Kasumi-1 (cell line): Measurements from ENCODE around the gene KDR.

Experiments used
- DNase-seq, 2 experiments: peaks; one replicate each; lab custom pipeline; 2025; lab: John Stamatoyannopoulos, UW

Gene KDR

DNA sequence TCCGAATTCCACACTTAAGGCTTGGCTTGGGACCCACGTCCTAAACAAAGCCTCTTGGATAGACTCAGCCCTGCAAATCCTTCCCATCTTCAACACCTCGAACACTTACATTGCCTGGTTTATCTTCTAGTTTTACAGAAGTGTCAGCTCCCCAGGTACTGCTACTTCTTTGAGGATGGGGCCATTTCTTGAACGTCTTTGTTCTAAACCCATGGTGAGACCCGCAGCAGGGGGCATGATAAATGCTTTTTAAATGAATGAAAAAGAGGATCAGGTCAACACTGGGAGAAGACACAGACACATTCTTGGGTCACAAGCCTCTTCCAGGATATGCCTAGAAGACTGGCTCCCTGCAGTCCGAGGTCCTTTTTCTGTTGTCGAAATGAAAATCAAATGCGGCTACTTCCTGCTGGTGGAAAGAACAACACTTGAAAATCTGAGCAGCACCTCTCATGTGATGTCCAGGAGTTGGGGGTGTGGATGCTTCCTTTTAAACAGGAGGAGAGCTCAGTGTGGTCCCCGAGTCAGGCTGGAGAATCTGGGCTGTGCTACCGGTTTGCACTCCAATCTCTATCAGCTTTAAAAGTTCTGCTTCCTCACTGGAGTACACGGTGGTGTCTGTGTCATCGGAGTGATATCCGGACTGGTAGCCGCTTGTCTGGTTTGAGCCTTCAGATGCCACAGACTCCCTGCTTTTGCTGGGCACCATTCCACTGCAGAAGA lies 45.8 kb downstream of the KDR start:
- DNase-seq, result no peak

DNA sequence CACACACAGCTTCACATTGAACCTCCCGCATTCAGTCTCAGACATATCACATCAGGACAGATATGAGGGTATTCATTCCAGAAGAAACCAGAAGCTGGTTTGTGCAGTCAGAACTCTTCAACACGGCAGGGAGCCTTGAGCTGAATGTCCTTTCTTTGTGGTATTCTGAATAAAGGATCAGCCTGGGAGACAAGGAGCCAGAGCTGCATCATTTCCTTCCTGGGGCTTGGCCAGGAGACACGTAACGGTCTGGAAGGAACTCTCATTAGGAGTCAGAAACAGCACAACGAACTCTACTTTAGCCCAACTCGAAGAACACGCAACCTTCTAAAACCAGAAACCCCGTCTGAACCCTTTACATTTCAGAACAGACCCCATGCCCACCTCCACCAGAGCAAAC lies 46.4 kb downstream of the KDR start:
- peak; percentile 74 to 78 for DNase-seq

DNA sequence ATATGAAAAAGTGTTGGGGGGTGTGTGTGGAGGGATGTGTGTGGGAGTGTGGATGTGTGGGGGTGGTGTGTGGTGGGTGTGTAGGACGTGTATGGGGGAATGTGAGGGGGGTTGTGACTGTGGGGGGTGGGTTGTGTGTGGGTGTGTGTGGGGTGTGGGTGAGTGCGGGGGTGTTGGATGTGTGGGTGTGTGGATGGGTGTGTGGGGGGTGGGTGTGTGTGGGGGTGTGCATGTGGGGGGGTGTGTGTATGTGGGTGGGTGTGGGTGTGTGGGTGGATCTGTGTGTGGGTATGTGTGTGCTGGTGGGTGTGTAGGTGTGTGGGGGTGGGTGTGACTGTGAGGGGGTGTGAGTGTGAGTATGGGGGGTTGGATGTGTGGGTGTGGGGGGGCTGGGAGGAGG lies 47.8 kb downstream of the KDR start:
- no peak for DNase-seq

GRCh38 chr4:55075823-55076716 lies 49.3 kb downstream of the KDR start:
- peak in 1 of 2 experiments; percentile 35 for DNase-seq

DNA sequence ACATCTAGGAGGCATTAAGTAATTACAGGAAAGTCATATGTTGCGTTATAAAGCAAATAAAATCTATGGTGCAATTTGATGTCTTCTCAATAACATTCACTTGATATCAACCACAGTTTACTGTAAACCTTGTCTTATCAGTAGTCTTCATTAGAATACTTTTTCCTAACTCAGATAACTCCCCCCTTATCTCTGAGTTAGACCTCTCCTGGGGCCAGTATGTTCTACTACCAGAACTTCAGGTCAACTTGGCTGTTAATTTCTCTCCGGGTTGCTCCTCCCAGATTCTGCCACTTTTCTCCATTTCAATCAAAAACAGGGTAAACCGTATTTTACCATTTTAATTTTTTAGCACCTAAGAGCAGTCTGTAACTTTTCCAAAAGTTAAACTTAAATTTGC lies 50.0 kb downstream of the KDR start:
- DNase-seq, result no peak

DNA sequence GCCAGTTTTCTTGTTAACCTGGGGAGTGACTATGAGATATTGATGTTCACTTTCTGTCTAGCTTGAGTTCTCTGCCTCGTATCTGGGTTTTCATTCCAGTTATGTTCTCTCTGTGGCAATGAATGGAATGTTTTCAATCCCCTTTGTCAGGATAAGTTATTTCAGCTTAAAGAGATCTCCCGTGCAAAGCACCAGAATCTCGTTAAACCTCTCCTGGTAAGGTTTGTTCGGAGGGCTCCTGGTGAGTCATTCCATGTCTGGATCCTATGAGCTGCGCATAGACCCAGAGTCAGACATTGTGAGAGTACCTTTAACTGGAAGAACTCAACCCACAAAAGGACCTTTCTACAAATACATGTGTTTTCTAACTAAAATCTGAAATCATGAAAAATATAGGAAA lies 51.0 kb downstream of the KDR start:
- no peak for DNase-seq

DNA sequence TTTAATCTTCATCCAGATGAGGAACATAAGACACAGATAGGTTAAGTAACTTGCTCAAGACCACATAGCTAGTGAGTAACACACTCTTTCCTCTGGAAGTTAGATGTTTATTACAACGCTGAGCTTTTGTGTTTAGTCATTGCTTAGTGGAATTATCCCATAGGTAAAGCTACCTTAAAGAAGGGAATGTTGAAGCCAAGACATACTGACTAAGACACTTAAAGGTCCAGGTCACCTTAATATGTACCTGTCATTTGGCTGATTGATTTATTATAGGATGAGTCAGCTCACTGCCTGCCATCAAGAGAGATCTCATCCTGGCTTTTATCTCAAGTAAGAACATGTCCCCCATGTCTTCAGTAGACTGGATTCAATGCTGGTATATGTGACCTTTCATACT lies 53.4 kb downstream of the KDR start:
- DNase-seq, result no peak

DNA sequence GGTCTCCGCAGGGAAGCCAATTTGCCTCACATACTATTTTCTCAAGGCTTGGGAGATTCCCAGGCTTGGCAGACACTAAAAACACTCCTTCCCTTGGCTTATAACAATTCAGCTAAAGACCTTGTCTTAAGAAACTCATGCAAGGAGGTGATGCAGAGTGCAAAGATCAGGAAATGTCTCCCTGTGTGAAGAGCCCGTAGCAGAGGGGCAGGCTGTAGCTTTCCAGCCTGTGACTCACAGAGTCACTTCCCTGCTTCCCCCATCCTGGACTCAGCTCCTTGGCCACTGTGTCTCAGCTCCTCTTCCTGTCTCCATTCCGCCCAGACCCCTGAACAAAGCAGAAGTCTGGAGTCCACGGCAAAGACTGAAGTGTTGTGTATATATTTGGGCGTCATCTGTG lies 56.1 kb downstream of the KDR start:
- DNase-seq, result peak; percentile 76 to 88

DNA sequence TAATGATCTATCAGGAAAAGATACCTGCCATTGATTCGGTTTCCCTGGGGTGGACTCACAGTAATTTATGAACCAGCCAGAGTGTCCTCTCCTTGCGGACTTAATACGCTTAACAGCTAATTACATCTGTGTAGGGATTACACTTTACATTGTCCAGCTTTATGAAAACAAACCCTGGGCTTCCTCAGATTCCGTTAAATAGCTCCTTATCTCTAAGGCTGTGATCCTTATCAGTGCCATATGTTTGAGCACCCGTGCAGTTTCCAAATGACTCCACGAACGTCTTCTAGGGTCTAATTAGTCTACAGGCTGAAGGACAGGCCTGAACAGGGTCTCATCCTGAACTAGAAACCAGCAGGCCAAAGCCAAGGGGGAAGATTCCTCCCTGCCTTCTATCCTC lies 56.9 kb downstream of the KDR start:
- no peak for DNase-seq

GRCh38 chr4:55066018-55066417 lies 59.4 kb downstream of the KDR start:
- DNase-seq, result no peak

DNA sequence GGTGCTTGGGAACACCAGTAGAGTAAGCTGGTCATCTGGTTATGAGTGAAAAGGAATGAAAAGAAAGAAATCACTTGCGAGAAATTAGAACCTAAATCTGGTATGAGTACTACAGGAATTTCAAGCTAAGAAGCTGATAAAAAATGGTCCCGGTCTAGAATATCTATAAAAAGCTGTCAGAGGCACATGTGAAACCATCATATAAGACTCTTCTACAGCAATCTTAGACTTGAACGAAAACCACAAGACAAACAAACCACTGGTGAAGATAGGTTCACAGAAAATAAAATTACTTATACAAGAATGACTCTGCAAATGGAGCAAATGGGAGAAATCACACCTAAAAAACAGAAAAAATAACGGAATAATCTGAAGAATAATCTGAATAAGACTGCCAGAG lies 69.9 kb downstream of the KDR start:
- DNase-seq, result no peak

- no peak for DNase-seq
Measured at GRCh38 chr4:55051532-55051931, 73.9 kb downstream of the KDR start.

GRCh38 chr4:55050418-55050950 lies 74.9 kb downstream of the KDR start:
- peak in 1 of 2 experiments; percentile 34 for DNase-seq

DNA sequence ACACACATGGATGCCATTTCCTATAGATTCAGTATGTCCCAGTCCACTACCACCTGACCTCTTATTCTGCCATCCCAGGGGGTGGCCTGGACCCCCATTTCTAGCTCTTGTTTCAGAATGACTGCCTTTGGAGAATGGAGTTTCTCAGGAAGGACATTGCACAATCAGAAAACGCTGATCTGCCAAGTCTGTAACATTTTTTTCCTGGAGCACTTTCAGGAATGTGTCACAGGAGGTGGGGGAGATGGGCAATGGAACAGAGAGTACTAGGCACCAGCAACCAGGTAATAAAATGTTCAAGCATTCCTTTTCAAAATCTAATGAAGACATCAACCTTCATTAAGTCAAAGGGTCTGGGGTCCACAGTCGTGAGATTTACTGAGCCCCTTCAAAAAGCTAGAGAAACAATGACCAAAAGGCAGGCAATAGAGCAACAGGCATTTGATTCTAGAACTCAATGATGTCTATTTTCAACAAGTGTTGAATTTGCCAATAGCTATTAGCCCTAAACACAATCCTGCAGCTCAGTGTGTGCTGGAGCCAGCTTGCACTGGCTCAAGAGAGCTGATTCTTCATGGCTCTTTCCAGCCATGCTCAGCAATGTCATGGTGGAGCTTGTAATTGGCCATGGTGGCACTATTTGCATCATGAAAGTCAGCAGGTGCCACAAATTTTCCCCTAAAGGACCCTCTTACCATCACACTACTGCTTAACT lies 87.1 kb downstream of the KDR start:
- DNase-seq, result no peak

DNA sequence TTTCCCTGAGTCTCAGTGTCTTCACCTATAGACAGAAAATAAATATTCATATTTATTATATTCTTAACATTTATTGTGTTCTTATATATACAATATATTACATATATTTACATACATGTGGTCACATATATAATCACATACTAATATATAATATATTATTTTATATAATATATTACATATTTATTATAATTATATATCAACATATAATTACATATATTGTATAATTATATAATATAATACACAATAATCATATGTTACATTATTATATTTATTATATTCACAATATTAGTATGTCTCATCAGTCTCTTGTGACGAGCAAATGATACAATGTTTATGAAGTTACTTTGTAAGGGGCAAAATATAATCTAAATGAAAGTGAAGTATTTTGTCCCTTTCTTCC lies 87.7 kb downstream of the KDR start:
- DNase-seq, result no peak

- DNase-seq, result no peak
Measured at GRCh38 chr4:55036405-55036804, 89.0 kb downstream of the KDR start.

GRCh38 chr4:55035892-55036291 lies 89.5 kb downstream of the KDR start:
- no peak for DNase-seq

- no peak for DNase-seq
Measured at GRCh38 chr4:55033296-55033695, 92.1 kb downstream of the KDR start.

DNA sequence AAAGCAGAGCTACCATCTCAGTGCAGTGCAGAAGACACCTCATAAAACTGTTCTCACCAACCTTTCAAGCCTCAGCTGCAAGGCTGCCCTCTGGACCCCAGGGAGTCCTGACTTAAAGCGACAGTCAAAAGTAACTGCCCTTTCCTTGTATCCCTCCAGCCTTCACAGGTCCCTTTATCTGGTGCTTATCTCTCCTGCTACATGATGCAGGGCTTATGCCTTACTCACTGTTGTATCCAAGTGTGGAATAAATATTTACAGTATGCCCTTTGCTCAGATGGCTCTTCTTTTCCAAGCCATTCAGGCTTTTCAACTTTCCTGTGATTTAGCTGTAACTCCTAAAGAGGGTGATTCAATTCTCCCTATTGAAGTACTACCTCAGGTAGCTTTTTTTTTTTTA lies 92.6 kb downstream of the KDR start:
- DNase-seq, result no peak

GRCh38 chr4:55032179-55032578 lies 93.2 kb downstream of the KDR start:
- no peak for DNase-seq

- no peak for DNase-seq
Measured at GRCh38 chr4:55031158-55031557, 94.2 kb downstream of the KDR start.

GRCh38 chr4:55030589-55030988 lies 94.8 kb downstream of the KDR start:
- DNase-seq, result no peak
